Stimulated activated CD8-positive, alpha-beta memory T cell treated with anti-CD3 and anti-CD28 coated beads, Interleukin-2, amount 100 ng/mL, for 1 hour (primary cell): ENCODE data around the gene SLC16A6.
"Not testable (repeated sequence)": the region's sequence is repeated elsewhere in the genome, so short reads cannot be mapped to it uniquely, and the experiment has no call there.

Experiments
- DNase-seq, 2 donors: peaks; one replicate each; pipeline ENCODE4 v3.0.0-alpha.2; 2020; ENCODE audit warnings: low read depth in 2 of 2

The SLC16A6 gene

DNA sequence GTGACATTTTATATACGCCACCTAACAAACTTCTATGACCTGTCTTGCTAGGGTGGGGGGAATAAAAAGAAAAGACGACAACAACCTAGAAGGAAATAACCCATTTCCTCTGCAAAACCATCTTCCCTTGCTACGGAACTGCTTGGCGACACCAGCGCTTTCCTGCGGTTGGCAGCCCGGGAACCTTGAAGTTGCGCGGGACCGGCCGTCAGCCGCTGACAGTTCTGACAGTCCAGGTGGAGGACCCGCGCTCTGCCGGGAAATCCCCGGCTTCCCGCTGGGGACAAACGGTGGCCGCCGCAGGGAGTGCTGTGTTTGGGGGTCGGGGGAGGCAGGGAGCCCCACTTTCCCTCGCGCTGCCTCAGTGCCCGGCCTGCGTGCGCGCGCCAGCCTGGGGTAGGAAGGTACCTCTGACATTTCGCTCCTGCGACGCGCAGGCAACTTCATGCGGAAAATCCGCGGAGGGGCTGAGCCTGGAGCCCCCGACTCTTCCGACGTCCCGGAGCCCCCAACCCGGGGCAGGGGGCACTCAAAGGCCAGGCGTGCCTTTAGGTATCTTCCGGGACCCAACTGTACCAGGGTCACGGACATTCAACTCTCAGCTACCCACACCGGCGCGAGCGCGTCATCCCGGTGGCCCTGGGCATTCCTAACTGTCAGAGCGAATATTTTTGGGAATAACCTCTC is 516 bp downstream of the SLC16A6 start:
- DNase-seq: peak; percentile 35 to 42

GRCh38 chr17:68289936-68290267 is 1.0 kb downstream of the SLC16A6 start:
- DNase-seq: no peak

DNA sequence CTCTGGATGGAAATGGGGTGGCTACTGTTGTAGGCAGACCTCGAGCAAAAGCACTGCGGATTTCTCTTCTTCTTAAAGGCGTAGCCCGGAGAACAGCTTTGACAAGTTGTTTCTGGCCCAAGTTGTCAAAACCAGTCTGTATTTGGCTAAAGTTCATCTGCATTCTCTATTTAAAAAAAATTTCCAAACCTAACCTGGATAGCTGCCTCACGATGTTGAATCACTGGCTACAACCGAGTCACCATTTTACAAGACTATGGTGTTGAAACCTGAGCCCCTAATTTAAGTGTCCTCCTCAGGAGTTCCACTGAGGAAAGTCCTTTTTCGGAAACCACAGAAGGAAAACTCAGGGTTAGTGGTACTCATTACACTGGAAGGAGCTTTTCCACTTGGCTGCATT is 1.5 kb downstream of the SLC16A6 start:
- no peak for DNase-seq

DNA sequence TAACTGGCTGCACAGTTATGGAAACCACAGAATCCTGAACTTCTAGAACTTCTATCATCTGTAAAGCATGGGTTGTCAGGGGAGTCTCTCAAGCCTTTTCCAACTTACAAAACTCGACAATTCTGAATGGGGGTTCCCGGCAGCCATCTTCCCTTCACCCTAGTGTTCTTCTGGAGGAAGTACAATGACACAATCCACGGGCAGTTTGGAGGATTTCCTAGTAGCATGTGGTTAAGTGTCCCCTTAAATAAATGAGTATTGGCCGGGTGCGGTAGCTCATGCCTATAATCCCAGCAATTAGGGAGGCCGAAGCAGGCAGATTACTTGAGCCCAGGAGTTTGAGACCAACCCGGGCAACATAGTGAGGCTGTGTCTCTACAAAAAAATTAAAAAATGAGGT is 2.1 kb downstream of the SLC16A6 start:
- DNase-seq: no peak

DNA sequence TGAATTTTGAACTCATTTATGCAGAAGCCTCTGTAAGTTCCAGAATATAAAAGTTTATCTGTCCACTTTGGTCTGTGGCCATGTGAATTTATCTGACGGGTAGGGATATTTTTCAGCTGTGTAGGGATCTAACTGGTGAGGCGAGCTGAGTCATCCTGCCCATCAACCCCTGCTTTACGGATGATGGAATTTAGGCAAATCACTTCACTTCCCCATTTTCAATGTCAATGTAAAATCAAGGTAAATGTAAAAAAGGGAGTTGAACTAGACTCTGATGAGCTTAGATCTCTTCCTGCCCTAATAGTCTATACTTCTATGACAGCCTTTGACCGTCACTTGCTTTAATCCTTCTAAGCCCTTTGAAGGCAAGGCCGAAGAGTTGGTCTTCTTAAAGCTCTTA is 2.6 kb downstream of the SLC16A6 start:
- DNase-seq: no peak

DNA sequence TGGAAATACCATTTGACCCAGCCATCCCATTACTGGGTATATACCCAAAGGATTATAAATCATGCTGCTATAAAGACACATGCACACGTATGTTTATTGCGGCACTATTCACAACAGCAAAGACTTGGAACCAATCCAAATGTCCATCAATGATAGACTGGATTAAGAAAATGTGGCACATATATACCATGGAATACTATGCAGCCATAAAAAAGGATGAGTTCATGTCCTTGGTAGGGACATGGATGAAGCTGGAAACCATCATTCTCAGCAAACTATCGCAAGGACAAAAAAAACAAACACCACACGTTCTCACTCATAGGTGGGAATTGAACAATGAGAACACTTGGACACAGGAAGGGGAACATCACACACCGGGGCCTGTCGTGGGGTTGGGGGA is 9.0 kb downstream of the SLC16A6 start:
- not testable (repeated sequence) for DNase-seq

- DNase-seq: no peak
These were observed 13.1 kb downstream of the SLC16A6 start for GRCh38 chr17:68277807-68278206.

- DNase-seq: not testable (repeated sequence)
These were observed 14.6 kb downstream of the SLC16A6 start for GRCh38 chr17:68276339-68276738.

GRCh38 chr17:68273722-68274121 is 17.2 kb downstream of the SLC16A6 start:
- no peak for DNase-seq

GRCh38 chr17:68265833-68266232 is 25.1 kb downstream of the SLC16A6 start:
- DNase-seq: not testable (repeated sequence)

- not testable (repeated sequence) for DNase-seq
These were observed 27.7 kb downstream of the SLC16A6 start for GRCh38 chr17:68263101-68263681.

DNA sequence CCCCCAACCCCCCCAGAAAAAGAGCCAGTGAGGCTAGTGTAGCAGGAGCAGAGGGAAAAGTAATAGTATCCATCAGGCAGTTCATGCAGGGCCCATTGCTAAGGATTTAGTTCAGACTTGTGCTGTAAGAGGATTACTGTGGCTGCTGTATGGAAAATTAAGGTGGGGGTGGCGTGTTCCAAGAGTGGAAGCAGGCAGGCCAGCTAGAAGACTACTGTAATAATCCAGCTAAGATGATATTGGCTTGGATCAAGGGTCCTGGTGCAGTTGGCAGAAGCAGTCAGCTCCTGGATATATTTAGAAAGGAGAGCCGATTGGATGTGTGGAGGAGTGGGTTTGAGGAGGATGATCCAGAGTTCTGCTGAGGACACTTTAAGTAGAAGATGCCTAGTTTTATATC is 28.5 kb downstream of the SLC16A6 start:
- not testable (repeated sequence) for DNase-seq

GRCh38 chr17:68260051-68260762 is 30.7 kb downstream of the SLC16A6 start:
- no peak for DNase-seq

DNA sequence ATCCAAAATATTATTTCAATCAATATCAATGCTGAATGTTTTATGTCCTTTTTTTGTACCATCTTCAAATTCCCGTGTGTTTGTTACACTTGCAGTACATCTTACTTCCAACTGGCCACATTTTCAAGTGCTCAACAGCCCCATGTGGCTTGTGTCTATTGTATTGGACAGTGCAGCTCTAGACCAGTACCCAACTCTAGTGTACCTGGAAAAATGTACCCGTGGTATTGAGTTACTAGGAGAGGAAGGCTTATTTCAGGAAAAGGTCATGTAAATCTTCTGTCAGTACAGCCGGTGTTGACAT is 31.3 kb downstream of the SLC16A6 start:
- not testable (repeated sequence) for DNase-seq

DNA sequence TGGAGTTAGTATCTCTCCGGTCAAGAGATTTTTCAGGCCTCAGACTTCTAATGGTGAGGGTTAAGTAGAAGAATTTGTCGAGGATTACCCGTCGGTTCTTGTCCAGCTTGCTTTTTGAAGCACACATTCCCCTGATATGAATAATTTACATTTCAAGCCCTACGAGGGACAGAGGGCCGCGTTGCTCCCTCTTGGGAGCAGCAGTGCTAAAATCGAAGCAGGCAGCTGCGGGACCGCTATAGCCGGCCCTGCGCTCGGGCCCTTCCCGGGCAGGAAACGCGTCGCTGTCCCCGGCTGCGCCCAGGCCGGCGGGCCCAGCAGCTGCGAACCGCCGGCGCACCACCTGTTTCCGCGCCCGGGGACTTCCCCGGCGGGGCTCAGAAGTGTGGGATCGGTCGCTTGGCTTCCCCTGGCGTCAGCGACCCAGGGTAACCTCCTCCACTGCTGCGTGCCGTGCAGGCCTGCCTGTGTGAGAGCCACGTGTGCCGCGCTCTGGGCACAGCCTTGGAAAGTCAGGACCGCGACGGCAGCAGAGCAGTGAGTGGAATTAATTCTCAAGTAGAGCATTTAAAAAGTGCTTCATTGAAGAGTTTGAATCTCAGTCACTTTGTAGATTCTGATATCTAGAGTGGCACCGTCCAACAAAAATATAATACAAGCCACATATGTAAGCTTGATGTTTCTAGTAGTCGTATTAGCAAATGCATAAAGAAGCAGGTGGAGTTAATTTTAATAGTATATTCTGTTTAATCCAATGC is 31.9 kb downstream of the SLC16A6 start:
- peak; percentile 39 to 54 for DNase-seq

DNA sequence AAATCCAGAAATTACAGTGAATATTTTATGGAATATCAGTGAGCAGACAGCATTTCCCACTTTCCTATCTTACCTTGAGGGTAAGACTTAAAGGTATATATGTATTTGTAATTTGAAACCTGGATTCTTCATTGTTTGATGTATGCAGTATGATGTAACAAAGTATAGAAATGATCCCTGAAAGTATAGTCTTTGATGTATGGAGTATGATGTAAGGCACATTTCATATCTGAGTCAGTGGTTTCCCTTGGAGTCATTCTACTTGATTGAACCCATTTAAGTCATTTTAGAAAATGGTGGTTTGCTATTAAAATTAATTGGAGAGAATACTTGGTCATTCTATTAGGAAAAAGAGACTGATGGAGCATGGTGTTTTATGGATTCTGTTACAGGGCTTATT is 33.0 kb downstream of the SLC16A6 start:
- no peak for DNase-seq

DNA sequence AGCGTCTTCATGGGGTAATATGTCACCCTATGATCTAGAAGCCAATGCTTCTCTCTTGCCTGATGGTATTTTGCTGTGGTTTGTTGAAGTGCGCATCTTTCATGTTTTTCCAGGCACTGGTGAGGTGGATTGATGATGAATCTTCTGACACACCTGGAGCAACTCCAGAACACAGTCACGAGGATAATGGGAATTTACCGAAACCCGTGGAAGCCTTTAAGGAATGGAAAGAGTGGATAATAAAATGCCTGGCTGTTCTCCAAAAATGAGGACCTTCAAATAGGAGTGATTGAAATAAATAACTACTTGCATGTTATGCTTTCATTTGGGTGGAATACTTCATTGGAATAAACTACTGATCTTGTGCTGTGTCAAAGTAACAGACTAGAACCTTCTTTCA is 34.2 kb downstream of the SLC16A6 start:
- not testable (repeated sequence) for DNase-seq

- no peak for DNase-seq
These were observed 35.0 kb downstream of the SLC16A6 start for GRCh38 chr17:68255731-68256538.

DNA sequence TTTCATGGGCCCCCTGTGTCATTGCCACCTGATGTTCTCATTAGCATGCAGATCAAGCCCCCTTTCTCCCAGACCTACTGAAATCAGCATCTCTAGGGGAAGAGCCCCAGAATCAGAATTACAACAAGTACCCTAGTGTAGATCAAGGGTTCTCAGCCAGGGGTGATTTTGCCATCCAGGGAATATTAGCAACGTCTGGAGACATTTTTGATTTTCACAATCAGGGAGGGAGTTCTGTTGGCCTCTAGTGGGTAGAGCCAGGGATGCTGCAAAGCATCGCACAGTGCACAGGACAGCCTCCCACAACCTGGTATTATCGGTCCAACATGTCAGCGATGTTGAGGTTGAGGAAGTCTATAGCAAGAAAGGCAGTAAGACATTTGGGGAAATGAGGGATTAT is 35.8 kb downstream of the SLC16A6 start:
- no peak for DNase-seq

DNA sequence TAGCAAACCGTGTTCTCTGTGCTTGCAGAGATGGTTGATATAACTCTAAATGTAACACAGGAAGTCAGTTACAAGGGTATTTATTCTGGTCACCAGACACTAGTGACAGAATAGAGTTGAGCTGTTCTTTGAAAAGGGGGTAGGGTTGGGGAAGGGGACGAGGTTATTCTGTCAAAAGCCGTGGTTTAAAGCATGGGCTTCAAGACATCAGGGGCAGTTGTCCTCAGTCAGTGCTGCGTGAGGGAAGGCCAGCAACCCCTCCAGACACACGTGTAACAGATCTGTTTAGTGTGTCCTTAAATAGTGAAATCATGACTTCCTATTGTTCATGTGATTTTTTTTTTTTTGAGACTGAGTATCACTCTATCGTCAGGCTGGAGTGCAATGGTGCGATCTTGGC is 37.5 kb downstream of the SLC16A6 start:
- DNase-seq: not testable (repeated sequence)

DNA sequence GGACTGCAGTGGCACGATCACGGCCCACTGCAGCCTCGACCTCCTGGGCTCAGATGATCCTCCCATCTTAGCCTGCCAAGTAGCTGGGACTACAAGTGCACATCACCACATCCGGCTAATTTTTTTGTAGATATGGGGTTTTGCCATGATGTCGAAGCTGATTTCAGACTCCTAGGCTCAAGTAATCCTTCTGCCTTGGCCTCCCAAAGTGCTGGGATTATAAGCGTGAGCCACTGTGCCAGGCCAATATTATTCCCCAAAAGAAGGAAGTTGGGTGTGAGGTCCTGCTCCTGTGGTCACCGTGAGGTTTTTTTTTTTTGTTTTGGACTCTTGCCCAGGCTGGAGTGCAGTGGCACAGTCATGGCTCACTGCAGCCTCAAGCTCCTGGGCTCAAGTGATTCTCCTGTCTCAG is 41.6 kb downstream of the SLC16A6 start:
- DNase-seq: no peak

DNA sequence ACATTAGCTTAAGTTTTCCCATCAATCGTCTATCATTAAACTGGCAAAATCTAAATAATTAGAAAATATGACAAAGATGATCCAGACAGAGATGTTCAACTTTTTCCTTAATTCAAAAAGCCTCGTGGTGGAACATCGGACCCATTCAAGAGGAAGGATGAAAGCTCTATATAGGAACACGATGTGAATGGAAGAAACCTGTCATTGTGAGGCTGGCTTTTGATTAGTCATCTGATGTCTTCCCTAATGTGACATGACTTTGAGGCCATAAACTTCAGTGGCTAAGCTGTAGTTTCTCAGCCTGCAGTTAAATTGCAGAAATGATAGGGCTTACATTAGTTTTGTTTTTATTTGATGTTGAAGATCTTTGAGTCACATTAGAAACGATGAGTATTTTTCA is 42.0 kb downstream of the SLC16A6 start:
- no peak for DNase-seq
